Upper lobe of right lung (tissue), 1 donor: ENCODE data around the gene TMEM259. TPM values are rescaled to one million over a fixed set of nuclear protein-coding genes. Genes with fewer than 3 reads are reported as not detected.

ENCODE experiments used
- ATAC-seq: fragments of 200-7000 bp; cut with Tn5 transposase; one replicate; pipeline ENCODE4 v1.9.1; 2020; ENCODE audit warnings: mild to moderate bottlenecking, moderate library complexity
- DNase-seq: peaks from one replicate; pipeline ENCODE4 v3.0.0-alpha.2; 2020
- H3K27ac ChIP-seq: fragments of 200-600 bp; one replicate; pipeline ENCODE4 v1.8.0; 2022
- H3K27me3 ChIP-seq: fragments of 200-600 bp; one replicate; pipeline ENCODE4 v1.8.0; 2022; ENCODE audit warnings: mild to moderate bottlenecking
- H3K36me3 ChIP-seq: fragments of 200-600 bp; one replicate; pipeline ENCODE4 v1.8.0; 2022
- H3K4me1 ChIP-seq: fragments of 200-600 bp; one replicate; pipeline ENCODE4 v1.8.0; 2022
- H3K4me3 ChIP-seq: fragments of 200-600 bp; one replicate; pipeline ENCODE4 v1.8.0; 2022; ENCODE audit warnings: mild to moderate bottlenecking
- H3K9me3 ChIP-seq: fragments of 200-600 bp; one replicate; pipeline ENCODE4 v1.8.0; 2022
- CTCF ChIP-seq: fragments of 200-600 bp; IDR thresholded peaks from one replicate; pipeline ENCODE4 v1.8.0; 2022; ENCODE audit warnings: antibody characterized with exemption
- intact Hi-C: fragments of 100-400 bp; cut with DNase I; formaldehyde crosslinking; loops from one replicate; pipeline ENCODE4 v1.11.0; 2022
- total RNA-seq: library from RNA; stranded (reverse); fragmentation: NEBNext Ultra II Directional; extraction: Animal tissue kit (Norgen Biotek cat#: 25700); gene quantifications from one replicate; pipeline ENCODE4 v1.2.1, GENCODE V29; 2021
- donor health status: DM: no; HTN: yes; CAD: no; lungs with severe emphysema.

The TMEM259 gene
- total RNA-seq, 1 donor from 2014 or later = 167 TPM

- H3K4me1 ChIP-seq = no peaks in the 10 kb centered on the region
- H3K27me3 ChIP-seq = no peaks in the 10 kb centered on the region
- H3K4me3 ChIP-seq = no peak overlapping the region
- TF ChIP-seq CTCF = no peak
- peaks cover 7% of the 10 kb centered on the region for H3K9me3 ChIP-seq
- ATAC-seq = no peak
- H3K27ac ChIP-seq = no peak overlapping the region
- DNase-seq = no peak
- H3K36me3 ChIP-seq = no peaks in the 10 kb centered on the region
- intact Hi-C loops = no loop called here
Measured at GRCh38 chr19:1052349-1052975, 31.5 kb upstream of the TMEM259 start.

GRCh38 chr19:1051791-1052190, 30.9 kb upstream of the TMEM259 start:
- no peak for ATAC-seq
- no peak for TF ChIP-seq CTCF
- H3K9me3 ChIP-seq = no peaks in the 10 kb centered on the region
- H3K4me1 ChIP-seq = no peaks in the 10 kb centered on the region
- no peak overlapping the region for H3K27ac ChIP-seq
- intact Hi-C loops = no loop called here
- no peak for DNase-seq
- no peaks in the 10 kb centered on the region for H3K27me3 ChIP-seq
- H3K36me3 ChIP-seq = no peaks in the 10 kb centered on the region
- H3K4me3 ChIP-seq = no peak overlapping the region

GRCh38 chr19:1050989-1051788, 30.3 kb upstream of the TMEM259 start:
- intact Hi-C loops = no loop called here
- Histone ChIP-seq H3K4me1 (no peaks in the 10 kb centered on the region), H3K27me3 (no peaks in the 10 kb centered on the region), H3K9me3 (no peaks in the 10 kb centered on the region), H3K36me3 (no peaks in the 10 kb centered on the region), H3K27ac (no peak overlapping the region), H3K4me3 (no peak overlapping the region)
- no peak for DNase-seq
- no peak for TF ChIP-seq CTCF
- no peak for ATAC-seq

GRCh38 chr19:1049800-1050199, 28.9 kb upstream of the TMEM259 start:
- DNase-seq (no peak), ATAC-seq (no peak)
- H3K27ac ChIP-seq = no peak overlapping the region
- TF ChIP-seq CTCF = no peak
- H3K27me3 ChIP-seq = no peaks in the 10 kb centered on the region
- no peaks in the 10 kb centered on the region for H3K9me3 ChIP-seq
- intact Hi-C loops = no loop called here
- no peaks in the 10 kb centered on the region for H3K36me3 ChIP-seq
- H3K4me1 ChIP-seq = no peaks in the 10 kb centered on the region
- no peak overlapping the region for H3K4me3 ChIP-seq

GRCh38 chr19:1049106-1049505, 28.2 kb upstream of the TMEM259 start:
- no peaks in the 10 kb centered on the region for H3K4me1 ChIP-seq
- DNase-seq = no peak
- H3K36me3 ChIP-seq = no peaks in the 10 kb centered on the region
- H3K4me3 ChIP-seq = no peak overlapping the region
- H3K27me3 ChIP-seq = no peaks in the 10 kb centered on the region
- no peak for ATAC-seq
- no peak overlapping the region for H3K27ac ChIP-seq
- intact Hi-C loops = no loop called here
- TF ChIP-seq CTCF = no peak
- no peaks in the 10 kb centered on the region for H3K9me3 ChIP-seq
